Spleen (tissue), 11 donors: ENCODE data around the gene GATA6. TPM values are rescaled to one million over a fixed set of nuclear protein-coding genes. Genes with fewer than 3 reads are reported as not detected.

Source experiments
- DNase-seq: peaks from one replicate; pipeline ENCODE4 v3.0.0-alpha.2; 2020
- H3K27ac ChIP-seq, 8 donors: fragments of 200-600 bp; sonication (generic) in 7 of 8; 1 replicate in 4 of 8; 2 replicates in 4 of 8; pipeline versions ENCODE4 v1.5.0 to v1.8.0; 2016 to 2021; ENCODE audit warnings: inconsistent platforms in 4 of 8, mild to moderate bottlenecking in 4 of 8, moderate library complexity in 1 of 8
- H3K27me3 ChIP-seq, 7 donors: fragments of 200-600 bp; sonication (generic) in 6 of 7; replicated peaks in 1 of 7; 1 replicate in 4 of 7; 2 replicates in 3 of 7; pipeline versions ENCODE4 v1.5.0 to v1.8.0; 2016 to 2021; ENCODE audit warnings: inconsistent platforms in 3 of 7, mild to moderate bottlenecking in 1 of 7
- H3K36me3 ChIP-seq, 6 donors: fragments of 200-600 bp; sonication (generic) in 5 of 6; 1 replicate in 4 of 6; 2 replicates in 2 of 6; pipeline versions ENCODE4 v1.5.0 to v1.8.0; 2016 to 2021; ENCODE audit warnings: inconsistent platforms in 2 of 6
- H3K4me1 ChIP-seq, 6 donors: fragments of 200-600 bp; sonication (generic) in 5 of 6; 1 replicate in 3 of 6; 2 replicates in 3 of 6; pipeline versions ENCODE4 v1.5.0 to v1.8.0; 2016 to 2021; ENCODE audit warnings: inconsistent platforms in 3 of 6
- H3K4me3 ChIP-seq, 8 donors: fragments of 200-600 bp; sonication (generic) in 7 of 8; 1 replicate in 4 of 8; 2 replicates in 4 of 8; pipeline versions ENCODE4 v1.5.0 to v1.8.0; 2016 to 2021; ENCODE audit warnings: inconsistent platforms in 4 of 8, mild to moderate bottlenecking in 4 of 8, moderate library complexity in 2 of 8
- H3K9me3 ChIP-seq, 8 donors: fragments of 200-600 bp; sonication (generic) in 7 of 8; 1 replicate in 4 of 8; 2 replicates in 4 of 8; pipeline versions ENCODE4 v1.5.0 to v1.8.0; 2016 to 2021; ENCODE audit warnings: inconsistent platforms in 4 of 8
- POLR2A ChIP-seq, 3 donors: fragments of 450-650 bp; IDR thresholded peaks; one replicate each; pipeline ENCODE4 v1.5.1; 2017; ENCODE audit warnings: antibody characterized with exemption in 3 of 3, mild to moderate bottlenecking in 1 of 3
- POLR2AphosphoS5 ChIP-seq, 3 donors: sonication (generic); formaldehyde crosslinking; IDR thresholded peaks; one replicate each; pipeline ENCODE4 v1.5.1; 2017; ENCODE audit warnings: antibody characterized with exemption in 3 of 3
- WGBS, 5 donors: extraction: QIAGEN DNeasy Blood & Tissue Kit in 3 of 5; methylation state at CpG; one replicate each; pipeline versions ENCODE4 v1.1.5 to v1.1.7; 2013 to 2018; 5-methylcytosine and 5-hydroxymethylcytosine counted together
- intact Hi-C: fragments of 100-400 bp; cut with DNase I; formaldehyde crosslinking; loops from one replicate; pipeline ENCODE4 v1.15.0; 2023; ENCODE audit warnings: low total_unique reads
- polyA plus RNA-seq, 3 donors: library from polyadenylated mRNA; stranded (reverse); fragments of 200-250 nt; gene quantifications; one replicate each; pipeline ENCODE4 v1.2.1, GENCODE V29; 2013
- total RNA-seq, 7 donors: library from RNA; depleted of rRNA in 3 of 7; stranded (reverse); fragments of >200 nt in 3 of 7; fragmentation: NEBNext Ultra II Directional in 4 of 7; extraction: Animal tissue kit (Norgen Biotek cat#: 25700) in 4 of 7; gene quantifications; one replicate each; pipeline versions ENCODE4 v1.1.0 to v1.2.1, GENCODE V29; 2016 to 2021
- TF ChIP-seq, protein P1 (sequence below), 11 experiments: fragments of 200-600 bp in 7 of 11; fragments of 450-650 bp in 4 of 11; sonication (generic) in 4 of 11; IDR thresholded peaks in 8 of 11; conservative IDR thresholded peaks in 3 of 11; 1 replicate in 7 of 11; 2 replicates in 4 of 11; pipeline versions ENCODE4 v1.4.0 to v1.8.0; 2016 to 2021; ENCODE audit warnings: antibody characterized with exemption in 11 of 11, inconsistent platforms in 4 of 11, mild to moderate bottlenecking in 1 of 11
- donor health status: healthy with polysubstance abuse.
- donor health status: DM: no; HTN: no; CAD: no; lungs with moderate emphysema.
- donor health status: DM: no; HTN: no; CAD: no.
- donor health status: Bipolar disorder and iron deficiency.
- donor health status: healthy.
- donor health status: DM: no; HTN: no; CAD: no.
- donor health status: DM: yes; HTN: yes; CAD: no.

GATA6 gene
- total and polyA plus RNA-seq, 10 donors, result 4.2 to 65.3 (median 34.8) TPM

GRCh38 chr18:22168360-22168921 lies 948 bp upstream of the GATA6 start:
- Histone ChIP-seq H3K9me3 (no peaks in the 10 kb centered on the region), H3K27ac (peak overlapping the region; percentile 36 to 93 (median 90)), H3K4me3 (peak overlapping the region; percentile 13 to 86 (median 64)), H3K27me3 (peaks cover 10 to 100% (median 86%) of the 10 kb centered on the region in 7 donors), H3K4me1 (peaks cover 3 to 65% (median 37%) of the 10 kb centered on the region in 6 donors), H3K36me3 (peaks cover 0 to 21% (median 0%) of the 10 kb centered on the region in 6 donors)
- no peak for DNase-seq
- intact Hi-C loops, result loop anchor here (10.0 kb wide), 1 partner anchor 144 kb away; no protein-coding TSS in a partner anchor
- TF ChIP-seq POLR2AphosphoS5 (IDR thresholded peaks at IDR 0.05) (peak; percentile 41 to 80 (median 70)), POLR2A (IDR thresholded peaks at IDR 0.05) (peak in 1 of 3 donors; percentile 27)
- TF ChIP-seq, protein P1, sequence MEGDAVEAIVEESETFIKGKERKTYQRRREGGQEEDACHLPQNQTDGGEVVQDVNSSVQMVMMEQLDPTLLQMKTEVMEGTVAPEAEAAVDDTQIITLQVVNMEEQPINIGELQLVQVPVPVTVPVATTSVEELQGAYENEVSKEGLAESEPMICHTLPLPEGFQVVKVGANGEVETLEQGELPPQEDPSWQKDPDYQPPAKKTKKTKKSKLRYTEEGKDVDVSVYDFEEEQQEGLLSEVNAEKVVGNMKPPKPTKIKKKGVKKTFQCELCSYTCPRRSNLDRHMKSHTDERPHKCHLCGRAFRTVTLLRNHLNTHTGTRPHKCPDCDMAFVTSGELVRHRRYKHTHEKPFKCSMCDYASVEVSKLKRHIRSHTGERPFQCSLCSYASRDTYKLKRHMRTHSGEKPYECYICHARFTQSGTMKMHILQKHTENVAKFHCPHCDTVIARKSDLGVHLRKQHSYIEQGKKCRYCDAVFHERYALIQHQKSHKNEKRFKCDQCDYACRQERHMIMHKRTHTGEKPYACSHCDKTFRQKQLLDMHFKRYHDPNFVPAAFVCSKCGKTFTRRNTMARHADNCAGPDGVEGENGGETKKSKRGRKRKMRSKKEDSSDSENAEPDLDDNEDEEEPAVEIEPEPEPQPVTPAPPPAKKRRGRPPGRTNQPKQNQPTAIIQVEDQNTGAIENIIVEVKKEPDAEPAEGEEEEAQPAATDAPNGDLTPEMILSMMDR (IDR thresholded peaks at IDR 0.05 in 8 of 11, conservative IDR thresholded peaks at IDR 0.05 in 3 of 11), result peak in 1 of 11 experiments; percentile 26
- WGBS, 5 donors, result 4 to 13% (median 5%) methylated on average over 30 to 36 of the region's 36 CpGs

GRCh38 chr18:22169889-22170420 lies 566 bp downstream of the GATA6 start:
- H3K27ac ChIP-seq, result peak overlapping the region; percentile 77 to 93 (median 90)
- H3K9me3 ChIP-seq, result no peaks in the 10 kb centered on the region
- TF ChIP-seq POLR2AphosphoS5 (IDR thresholded peaks at IDR 0.05) (no peak), POLR2A (IDR thresholded peaks at IDR 0.05) (no peak)
- TF ChIP-seq, protein P1 (IDR thresholded peaks at IDR 0.05 in 8 of 11, conservative IDR thresholded peaks at IDR 0.05 in 3 of 11), result no peak
- peaks cover 3 to 59% (median 37%) of the 10 kb centered on the region in 6 donors for H3K4me1 ChIP-seq
- intact Hi-C loops, result loop anchor here (10.0 kb wide), 2 partner anchors 145 to 385 kb away; no protein-coding TSS in a partner anchor
- H3K4me3 ChIP-seq, result peak overlapping the region; percentile 44 to 86 (median 64)
- peaks cover 5 to 100% (median 75%) of the 10 kb centered on the region in 7 donors for H3K27me3 ChIP-seq
- peaks cover 0 to 21% (median 0%) of the 10 kb centered on the region in 6 donors for H3K36me3 ChIP-seq
- WGBS, 5 donors, result 1 to 10% (median 1%) methylated on average over 35 to 49 of the region's 49 CpGs
- DNase-seq, result peak; percentile 80

- WGBS, 5 donors, result 0 to 2% (median 1%) methylated on average over 18 to 66 of the region's 66 CpGs
- peak; percentile 33 to 65 (median 33) for TF ChIP-seq POLR2AphosphoS5 (IDR thresholded peaks at IDR 0.05)
- TF ChIP-seq, protein P1 (IDR thresholded peaks at IDR 0.05 in 8 of 11, conservative IDR thresholded peaks at IDR 0.05 in 3 of 11), result no peak
- peaks cover 3 to 54% (median 35%) of the 10 kb centered on the region in 6 donors for H3K4me1 ChIP-seq
- H3K4me3 ChIP-seq, result peak overlapping the region; percentile 44 to 86 (median 64)
- H3K9me3 ChIP-seq, result no peaks in the 10 kb centered on the region
- H3K27me3 ChIP-seq, result peaks cover 5 to 100% (median 70%) of the 10 kb centered on the region in 7 donors
- intact Hi-C loops, result loop anchor here (10.0 kb wide), 1 partner anchor 384 kb away; no protein-coding TSS in a partner anchor
- peaks cover 0 to 21% (median 0%) of the 10 kb centered on the region in 6 donors for H3K36me3 ChIP-seq
- peak overlapping the region; percentile 77 to 93 (median 90) for H3K27ac ChIP-seq
- peak; percentile 80 for DNase-seq
Observed at GRCh38 chr18:22170421-22171257, 1.2 kb downstream of the GATA6 start.
